Measurements from ENCODE around the gene IFNA8.

The IFNA8 gene

DNA sequence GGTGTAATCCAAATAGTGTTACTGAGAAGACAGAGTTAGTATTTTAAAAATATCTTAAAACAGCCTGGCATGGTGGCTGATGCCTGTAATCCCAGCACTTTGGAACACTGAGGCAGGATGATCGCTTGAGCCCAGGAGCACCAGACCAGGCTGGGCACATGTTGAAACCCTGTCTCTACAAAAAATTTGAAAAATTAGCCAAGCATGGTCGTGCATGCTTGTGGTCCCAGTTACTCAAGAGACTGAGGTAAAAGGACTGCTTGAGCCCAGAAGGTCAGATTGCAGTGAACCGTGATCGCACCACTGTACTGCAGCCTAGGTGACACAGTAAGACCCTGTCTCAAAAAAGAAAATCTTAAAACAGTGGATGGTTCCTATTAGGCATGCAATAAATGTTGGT, 43.8 kb downstream of the IFNA8 start:
- Histone ChIP-seq H3K36me3 (ENCODE audit: control insufficient read depth in 1 of 2, insufficient read depth in 2 of 2, low read depth in 1 of 2, low read length in 2 of 2) (peaks cover 0 to 36% of the 10 kb centered on the region in 2 experiments), H3K18ac (ENCODE audit: low read depth in 1 of 2, low read length in 2 of 2) (no peak overlapping the region), H3K4ac (ENCODE audit: low read depth in 1 of 2, low read length in 2 of 2) (no peak overlapping the region), H4K8ac (ENCODE audit: low read length) (no peak overlapping the region), H3K79me1 (replicated peaks; ENCODE audit: low read length, poor library complexity, severe bottlenecking) (no peaks in the 10 kb centered on the region), H3K27ac (ENCODE audit: low read length, poor library complexity, severe bottlenecking) (no peak overlapping the region), H4K91ac (ENCODE audit: low read length) (no peak overlapping the region), H2BK12ac (ENCODE audit: low read length in 2 of 2) (no peak overlapping the region), H2BK15ac (ENCODE audit: low read depth, poor library complexity, severe bottlenecking) (no peak overlapping the region), H3K27me3 (ENCODE audit: control insufficient read depth in 1 of 2, insufficient read depth in 1 of 2, low read length in 2 of 2) (no peaks in the 10 kb centered on the region), H3K23ac (ENCODE audit: low read length in 2 of 2) (no peak overlapping the region), H3K9ac (ENCODE audit: low read length) (no peak overlapping the region), H2AK5ac (ENCODE audit: low read length, severe bottlenecking) (no peak overlapping the region), H3K14ac (ENCODE audit: low read length in 2 of 2) (no peak overlapping the region), H3K4me1 (ENCODE audit: control insufficient read depth, insufficient read depth, low read depth, low read length) (no peaks in the 10 kb centered on the region), H3K4me2 (ENCODE audit: low read length, poor library complexity, severe bottlenecking) (no peak overlapping the region), H2BK120ac (ENCODE audit: low read depth, low read length) (no peak overlapping the region), H2AFZ (ENCODE audit: low read depth, low read length) (no peak overlapping the region), H3K4me3 (ENCODE audit: insufficient read depth in 1 of 2, low read depth in 1 of 2, low read length in 2 of 2) (no peak overlapping the region), H3K9me3 (ENCODE audit: control insufficient read depth, low read length) (no peaks in the 10 kb centered on the region), H2BK5ac (ENCODE audit: low read depth, low read length, poor library complexity, severe bottlenecking) (no peak overlapping the region)
- WGBS = 90% methylated on average over 4 of the region's 4 CpGs
- DNase-seq = no peak

GRCh38 chr9:21454149-21454548, 45.2 kb downstream of the IFNA8 start:
- H2AK5ac ChIP-seq (ENCODE audit: low read length, severe bottlenecking) = no peak overlapping the region
- 80% methylated on average over 1 of the region's 2 CpGs for WGBS

GRCh38 chr9:21455320-21455719, 46.4 kb downstream of the IFNA8 start:
- H3K4me1 ChIP-seq (ENCODE audit: control insufficient read depth, insufficient read depth, low read depth, low read length) = no peaks in the 10 kb centered on the region
- H3K9me3 ChIP-seq (ENCODE audit: control insufficient read depth, low read length) = no peaks in the 10 kb centered on the region

More at GRCh38 chr9:21454149-21454548, 45.2 kb downstream of the IFNA8 start:
- Histone ChIP-seq H3K4me2 (ENCODE audit: low read length, poor library complexity, severe bottlenecking) (no peak overlapping the region), H2AFZ (ENCODE audit: low read depth, low read length) (no peak overlapping the region), H3K4me3 (ENCODE audit: insufficient read depth in 1 of 2, low read depth in 1 of 2, low read length in 2 of 2) (no peak overlapping the region), H2BK120ac (ENCODE audit: low read depth, low read length) (no peak overlapping the region), H3K18ac (ENCODE audit: low read depth in 1 of 2, low read length in 2 of 2) (no peak overlapping the region), H3K23ac (ENCODE audit: low read length in 2 of 2) (no peak overlapping the region), H3K36me3 (ENCODE audit: control insufficient read depth in 1 of 2, insufficient read depth in 2 of 2, low read depth in 1 of 2, low read length in 2 of 2) (peaks cover 0 to 36% of the 10 kb centered on the region in 2 experiments), H3K9ac (ENCODE audit: low read length) (peak overlapping the region; percentile 41), H3K79me1 (replicated peaks; ENCODE audit: low read length, poor library complexity, severe bottlenecking) (no peaks in the 10 kb centered on the region), H2BK5ac (ENCODE audit: low read depth, low read length, poor library complexity, severe bottlenecking) (no peak overlapping the region), H4K91ac (ENCODE audit: low read length) (no peak overlapping the region), H3K4me1 (ENCODE audit: control insufficient read depth, insufficient read depth, low read depth, low read length) (no peaks in the 10 kb centered on the region), H3K14ac (ENCODE audit: low read length in 2 of 2) (no peak overlapping the region), H2BK12ac (ENCODE audit: low read length in 2 of 2) (no peak overlapping the region), H2BK15ac (ENCODE audit: low read depth, poor library complexity, severe bottlenecking) (no peak overlapping the region), H3K4ac (ENCODE audit: low read depth in 1 of 2, low read length in 2 of 2) (no peak overlapping the region), H4K8ac (ENCODE audit: low read length) (no peak overlapping the region), H3K9me3 (ENCODE audit: control insufficient read depth, low read length) (no peaks in the 10 kb centered on the region), H3K27me3 (ENCODE audit: control insufficient read depth in 1 of 2, insufficient read depth in 1 of 2, low read length in 2 of 2) (no peaks in the 10 kb centered on the region), H3K27ac (ENCODE audit: low read length, poor library complexity, severe bottlenecking) (no peak overlapping the region)
- no peak for DNase-seq

More at GRCh38 chr9:21455320-21455719, 46.4 kb downstream of the IFNA8 start:
- Histone ChIP-seq H3K18ac (ENCODE audit: low read depth in 1 of 2, low read length in 2 of 2) (no peak overlapping the region), H3K27me3 (ENCODE audit: control insufficient read depth in 1 of 2, insufficient read depth in 1 of 2, low read length in 2 of 2) (no peaks in the 10 kb centered on the region), H2BK120ac (ENCODE audit: low read depth, low read length) (no peak overlapping the region), H3K23ac (ENCODE audit: low read length in 2 of 2) (no peak overlapping the region), H3K4me3 (ENCODE audit: insufficient read depth in 1 of 2, low read depth in 1 of 2, low read length in 2 of 2) (no peak overlapping the region), H3K79me1 (replicated peaks; ENCODE audit: low read length, poor library complexity, severe bottlenecking) (no peaks in the 10 kb centered on the region), H2AFZ (ENCODE audit: low read depth, low read length) (no peak overlapping the region), H2BK12ac (ENCODE audit: low read length in 2 of 2) (no peak overlapping the region), H3K36me3 (ENCODE audit: control insufficient read depth in 1 of 2, insufficient read depth in 2 of 2, low read depth in 1 of 2, low read length in 2 of 2) (peaks cover 0 to 35% of the 10 kb centered on the region in 2 experiments), H3K9ac (ENCODE audit: low read length) (no peak overlapping the region), H3K4ac (ENCODE audit: low read depth in 1 of 2, low read length in 2 of 2) (no peak overlapping the region), H2AK5ac (ENCODE audit: low read length, severe bottlenecking) (no peak overlapping the region), H4K8ac (ENCODE audit: low read length) (no peak overlapping the region), H3K14ac (ENCODE audit: low read length in 2 of 2) (no peak overlapping the region), H2BK5ac (ENCODE audit: low read depth, low read length, poor library complexity, severe bottlenecking) (no peak overlapping the region), H3K27ac (ENCODE audit: low read length, poor library complexity, severe bottlenecking) (no peak overlapping the region), H2BK15ac (ENCODE audit: low read depth, poor library complexity, severe bottlenecking) (no peak overlapping the region), H4K91ac (ENCODE audit: low read length) (no peak overlapping the region), H3K4me2 (ENCODE audit: low read length, poor library complexity, severe bottlenecking) (no peak overlapping the region)
- peak; percentile 38 for DNase-seq

Measured in mesenchymal stem cell (in vitro differentiated cells and primary cell).